LNCaP clone FGC (cell line): ENCODE results near the gene ZNF827.

Experiments
- DNase-seq: peaks from one replicate; pipeline ENCODE4 v3.0.0-alpha.2; 2011; ENCODE audit warnings: low read depth
- H3K4me3 ChIP-seq: 2 replicates; pipeline ENCODE4 v1.5.1; 2011; ENCODE audit warnings: mild to moderate bottlenecking, low read depth, low read length, control low read depth
- TF ChIP-seq, protein P1 (sequence below): IDR thresholded peaks from 2 replicates; pipeline ENCODE4 v1.5.1; 2012; ENCODE audit warnings: mild to moderate bottlenecking; ENCODE audit not compliant: control insufficient read depth, insufficient read depth; ENCODE audit errors: extremely low read depth

ZNF827 gene

GRCh38 chr4:145808021-145808650 is 130.5 kb downstream of the ZNF827 start:
- no peak for DNase-seq
- no peak overlapping the region for H3K4me3 ChIP-seq
- TF ChIP-seq, protein P1, sequence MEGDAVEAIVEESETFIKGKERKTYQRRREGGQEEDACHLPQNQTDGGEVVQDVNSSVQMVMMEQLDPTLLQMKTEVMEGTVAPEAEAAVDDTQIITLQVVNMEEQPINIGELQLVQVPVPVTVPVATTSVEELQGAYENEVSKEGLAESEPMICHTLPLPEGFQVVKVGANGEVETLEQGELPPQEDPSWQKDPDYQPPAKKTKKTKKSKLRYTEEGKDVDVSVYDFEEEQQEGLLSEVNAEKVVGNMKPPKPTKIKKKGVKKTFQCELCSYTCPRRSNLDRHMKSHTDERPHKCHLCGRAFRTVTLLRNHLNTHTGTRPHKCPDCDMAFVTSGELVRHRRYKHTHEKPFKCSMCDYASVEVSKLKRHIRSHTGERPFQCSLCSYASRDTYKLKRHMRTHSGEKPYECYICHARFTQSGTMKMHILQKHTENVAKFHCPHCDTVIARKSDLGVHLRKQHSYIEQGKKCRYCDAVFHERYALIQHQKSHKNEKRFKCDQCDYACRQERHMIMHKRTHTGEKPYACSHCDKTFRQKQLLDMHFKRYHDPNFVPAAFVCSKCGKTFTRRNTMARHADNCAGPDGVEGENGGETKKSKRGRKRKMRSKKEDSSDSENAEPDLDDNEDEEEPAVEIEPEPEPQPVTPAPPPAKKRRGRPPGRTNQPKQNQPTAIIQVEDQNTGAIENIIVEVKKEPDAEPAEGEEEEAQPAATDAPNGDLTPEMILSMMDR = no peak

- no peak for DNase-seq
- TF ChIP-seq, protein P1 = no peak
- H3K4me3 ChIP-seq = no peak overlapping the region
Observed at GRCh38 chr4:145805490-145805889, 133.1 kb downstream of the ZNF827 start.

GRCh38 chr4:145804116-145804515 is 134.5 kb downstream of the ZNF827 start:
- TF ChIP-seq, protein P1 = no peak
- H3K4me3 ChIP-seq = no peak overlapping the region
- no peak for DNase-seq

- TF ChIP-seq, protein P1 = no peak
- H3K4me3 ChIP-seq = no peak overlapping the region
- no peak for DNase-seq
Observed at GRCh38 chr4:145799223-145799622, 139.4 kb downstream of the ZNF827 start.

GRCh38 chr4:145797278-145797677 is 141.3 kb downstream of the ZNF827 start:
- no peak overlapping the region for H3K4me3 ChIP-seq
- TF ChIP-seq, protein P1 = no peak
- no peak for DNase-seq

GRCh38 chr4:145796346-145796745 is 142.3 kb downstream of the ZNF827 start:
- H3K4me3 ChIP-seq = no peak overlapping the region
- TF ChIP-seq, protein P1 = no peak
- no peak for DNase-seq

GRCh38 chr4:145795521-145795920 is 143.1 kb downstream of the ZNF827 start:
- no peak for DNase-seq
- TF ChIP-seq, protein P1 = no peak
- H3K4me3 ChIP-seq = no peak overlapping the region
